ENCODE data around the gene BABAM2.

- TF ChIP-seq CTCF (conservative IDR thresholded peaks at IDR 0.05; ENCODE audit: low read depth in 2 of 2) (no peak), EZH2 (IDR thresholded peaks at IDR 0.05; ENCODE audit: low read depth, unreplicated experiment) (no peak), REST (IDR thresholded peaks at IDR 0.05; ENCODE audit: unreplicated experiment) (no peak), POLR2AphosphoS5 (IDR thresholded peaks at IDR 0.05; ENCODE audit: low read depth) (no peak), ETS1 (IDR thresholded peaks at IDR 0.05) (no peak)
Observed at GRCh38 chr2:28188436-28188835, 297.9 kb downstream of the BABAM2 start.
